ENCODE data around the gene GOPC.

The GOPC gene

DNA sequence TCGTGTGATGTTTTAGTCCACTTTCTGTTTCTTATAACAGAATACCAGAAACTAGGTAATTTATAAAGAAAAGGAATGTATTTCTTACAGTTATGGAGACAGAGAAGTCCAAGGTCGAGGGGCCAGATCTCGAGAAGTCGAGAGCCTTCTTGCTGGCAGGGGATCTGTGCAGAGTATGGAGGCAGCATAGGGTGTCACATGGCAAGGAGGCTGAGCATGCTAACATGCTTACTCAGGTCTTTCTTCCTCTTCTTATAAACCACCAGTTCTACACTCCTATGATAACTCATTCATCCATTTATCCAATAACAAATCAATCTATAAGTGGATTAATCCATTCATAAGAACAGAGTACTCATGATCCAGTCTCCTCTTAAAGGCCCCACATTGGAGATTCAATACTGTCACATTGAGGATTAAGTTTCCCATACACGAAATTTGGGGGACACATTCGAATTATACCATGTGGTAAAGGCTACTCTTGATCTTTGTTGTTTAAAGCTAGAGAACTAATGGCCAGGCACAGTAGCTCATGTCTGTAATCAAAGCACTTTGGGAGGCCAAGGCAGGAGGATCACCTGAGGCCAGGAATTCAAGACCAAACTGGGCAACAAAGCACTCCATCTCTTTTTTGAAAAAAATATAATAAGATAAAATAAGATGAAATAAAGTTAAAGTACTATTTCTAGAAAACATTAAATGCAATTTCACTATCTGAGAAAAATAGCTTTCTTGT, 2.1 kb downstream of the GOPC start:
- intact Hi-C loops (cut with DNase I), result loop anchor here (5.0 kb wide), 1 partner anchor 118 kb away; the partner anchor contains the start of gene DCBLD1
- DNase-seq, result no peak

DNA sequence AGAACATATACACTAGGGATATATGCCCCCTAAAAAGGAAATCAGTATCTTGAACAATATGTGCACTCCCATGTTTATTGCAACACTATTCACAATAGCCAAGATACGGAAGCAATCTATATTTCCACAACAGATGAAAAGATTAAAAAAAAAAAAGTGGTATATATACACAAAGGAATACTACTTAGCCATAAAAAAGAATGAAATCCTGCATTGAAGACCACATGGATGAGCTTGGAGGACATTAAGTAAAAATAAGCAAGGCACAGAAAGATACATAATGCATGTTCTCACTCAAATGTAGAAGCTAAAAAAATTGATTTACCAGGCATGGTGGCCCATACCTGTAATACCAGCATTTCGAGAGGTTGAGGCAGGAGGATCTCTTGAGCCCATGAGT, 4.6 kb downstream of the GOPC start:
- DNase-seq, result no peak
- intact Hi-C loops (cut with DNase I), result no loop called here

DNA sequence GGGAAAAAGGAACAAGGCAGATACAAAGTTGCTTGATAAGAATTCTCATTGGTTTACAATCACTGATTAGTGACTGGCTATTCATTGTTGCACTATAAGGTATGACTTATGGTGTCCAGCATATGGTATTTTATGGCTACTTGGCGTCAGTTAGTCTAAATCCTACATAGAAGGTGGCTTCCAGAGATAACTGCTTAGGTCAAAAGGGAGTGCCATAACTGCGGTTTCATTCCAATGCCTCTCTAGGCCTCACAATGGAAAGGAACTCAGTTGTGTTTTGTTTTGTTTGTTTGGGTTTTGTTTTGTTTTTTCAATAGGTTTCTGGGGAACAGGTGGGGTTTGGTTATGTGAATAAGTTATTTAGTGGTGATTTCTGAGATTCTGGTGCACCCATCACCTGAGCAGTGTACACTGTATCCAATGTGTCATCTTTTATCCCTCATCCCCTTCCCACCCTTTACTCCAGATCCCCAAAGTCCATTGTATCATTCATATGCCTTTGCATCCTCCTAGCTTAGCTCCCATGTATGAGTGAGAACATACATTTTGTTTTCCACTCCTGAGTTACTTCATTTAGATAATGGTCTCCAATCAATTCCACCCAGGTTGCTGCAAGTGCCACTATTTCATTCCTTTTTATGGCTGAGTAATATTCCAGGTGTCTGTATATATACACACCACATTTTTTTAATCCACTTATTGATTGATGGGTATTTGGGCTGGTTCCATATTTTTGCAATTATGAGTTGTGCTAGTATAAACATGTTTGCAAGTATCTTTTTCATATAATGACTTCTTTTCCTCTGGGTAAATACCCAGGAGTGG, 7.0 kb downstream of the GOPC start:
- DNase-seq, result no peak
- intact Hi-C loops (cut with DNase I), result no loop called here

DNA sequence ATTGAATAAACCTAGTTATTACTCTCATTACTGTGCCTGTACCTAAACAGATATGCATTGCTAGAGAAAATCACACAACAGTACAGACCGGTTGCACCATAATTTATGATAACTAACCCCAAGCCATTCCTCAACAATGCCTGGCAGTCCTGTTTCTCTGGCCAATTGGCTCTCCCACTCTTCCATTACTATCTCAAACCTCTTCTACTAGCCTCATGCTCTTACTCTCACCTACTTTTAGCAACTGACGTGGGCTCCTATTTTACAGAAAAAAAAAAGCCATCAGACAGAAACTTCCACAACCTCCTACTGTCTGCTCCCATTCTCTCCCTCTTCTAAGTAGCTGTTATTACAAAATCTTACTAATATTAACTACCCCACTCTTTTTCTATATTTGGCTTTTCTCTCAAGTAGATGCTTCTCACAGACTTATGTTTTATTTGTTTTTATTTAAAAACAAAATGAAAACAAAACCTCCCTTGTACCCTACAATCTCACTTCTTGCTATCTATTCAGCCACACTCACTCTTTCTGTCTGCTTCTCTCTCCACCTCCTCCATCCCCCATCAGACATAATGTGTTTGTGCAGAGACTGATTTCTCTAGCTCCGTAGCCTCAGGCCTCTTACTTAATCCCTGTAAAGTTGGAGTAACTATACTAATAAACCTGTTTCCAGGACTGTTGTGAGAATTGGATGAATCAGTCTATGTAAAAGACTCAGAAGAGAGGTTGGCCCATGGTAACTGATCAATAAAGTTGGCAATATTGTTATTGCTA, 9.1 kb downstream of the GOPC start:
- intact Hi-C loops (cut with DNase I), result no loop called here
- DNase-seq, result no peak

DNA sequence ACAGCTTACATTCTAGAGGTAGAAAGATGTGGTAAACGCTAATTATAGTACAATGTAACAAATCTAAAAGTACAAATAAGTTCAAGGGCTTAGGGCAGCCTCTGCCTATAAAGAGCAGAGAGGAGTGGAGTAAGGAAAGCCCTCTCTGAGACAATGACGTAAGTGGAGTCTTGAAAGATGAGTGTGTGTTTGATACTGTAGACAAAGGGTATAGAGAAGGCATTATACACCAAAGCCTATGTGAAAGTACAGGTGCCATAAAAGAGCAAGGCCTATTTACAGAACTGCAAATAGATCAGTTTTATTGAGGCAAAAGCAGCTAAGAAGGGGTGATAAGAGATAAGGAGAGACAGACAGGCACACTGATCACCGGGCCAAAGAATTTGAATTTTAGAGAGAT, 10.9 kb downstream of the GOPC start:
- intact Hi-C loops (cut with DNase I), result no loop called here
- no peak for DNase-seq

DNA sequence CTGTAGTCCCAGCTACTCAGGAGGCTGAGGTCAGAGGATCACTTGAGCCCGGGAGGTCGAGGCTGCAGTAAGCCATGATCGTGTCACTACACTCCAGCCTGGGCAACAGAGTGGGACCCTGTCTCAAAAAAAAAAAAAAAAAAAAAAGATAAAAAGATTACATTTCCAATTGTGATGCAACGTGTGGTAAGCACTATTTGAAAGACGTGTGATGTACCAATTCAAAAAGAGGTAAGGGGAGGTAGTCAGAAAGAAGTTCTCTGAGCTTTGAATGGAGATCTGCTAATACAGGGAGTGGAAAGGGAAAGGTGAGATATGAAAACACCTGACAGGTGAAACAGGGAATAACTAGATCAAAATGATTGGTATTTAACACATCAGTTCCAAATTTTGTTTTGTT, 11.9 kb downstream of the GOPC start:
- DNase-seq, result no peak
- intact Hi-C loops (cut with DNase I), result no loop called here

DNA sequence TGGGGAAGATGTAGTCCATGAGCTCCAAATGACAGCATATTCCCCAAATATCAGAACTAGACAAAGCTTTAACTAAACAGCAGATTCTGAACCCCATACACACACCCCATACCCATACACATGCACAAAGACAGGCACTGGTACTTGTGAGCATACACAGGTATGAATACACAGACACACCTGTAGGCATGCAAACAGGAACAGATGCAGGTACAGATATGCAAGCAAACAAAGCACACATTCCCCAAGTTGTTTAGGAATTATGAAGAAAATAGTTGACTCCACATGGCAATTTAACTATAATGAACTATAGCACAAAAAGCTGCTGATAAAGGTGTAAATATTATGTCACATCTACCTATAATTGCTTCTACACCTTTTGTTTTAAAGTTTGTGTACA, 16.7 kb downstream of the GOPC start:
- intact Hi-C loops (cut with DNase I), result no loop called here

DNA sequence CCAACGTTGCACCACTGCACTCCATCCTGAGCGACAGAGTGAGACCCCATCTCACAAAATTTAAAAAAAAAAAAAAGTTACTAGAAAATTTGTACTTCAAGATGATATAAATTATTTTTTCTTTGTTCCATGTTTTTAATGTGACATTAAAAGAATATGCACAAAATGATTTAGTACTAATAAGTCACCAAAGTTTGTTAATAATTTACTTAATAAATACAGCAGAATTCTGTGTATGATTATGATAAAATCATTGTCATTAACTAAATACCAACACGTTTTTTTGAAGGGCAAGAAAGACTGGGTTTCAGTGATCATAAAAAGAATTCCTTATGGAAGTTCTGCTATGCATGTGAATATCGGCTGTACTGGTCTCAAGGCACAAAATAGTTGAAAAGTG, 28.1 kb downstream of the GOPC start:
- intact Hi-C loops (cut with DNase I), result no loop called here
- no peak for DNase-seq

More for the DNA sequence above, 16.7 kb downstream of the GOPC start:
- DNase-seq, result no peak

DNA sequence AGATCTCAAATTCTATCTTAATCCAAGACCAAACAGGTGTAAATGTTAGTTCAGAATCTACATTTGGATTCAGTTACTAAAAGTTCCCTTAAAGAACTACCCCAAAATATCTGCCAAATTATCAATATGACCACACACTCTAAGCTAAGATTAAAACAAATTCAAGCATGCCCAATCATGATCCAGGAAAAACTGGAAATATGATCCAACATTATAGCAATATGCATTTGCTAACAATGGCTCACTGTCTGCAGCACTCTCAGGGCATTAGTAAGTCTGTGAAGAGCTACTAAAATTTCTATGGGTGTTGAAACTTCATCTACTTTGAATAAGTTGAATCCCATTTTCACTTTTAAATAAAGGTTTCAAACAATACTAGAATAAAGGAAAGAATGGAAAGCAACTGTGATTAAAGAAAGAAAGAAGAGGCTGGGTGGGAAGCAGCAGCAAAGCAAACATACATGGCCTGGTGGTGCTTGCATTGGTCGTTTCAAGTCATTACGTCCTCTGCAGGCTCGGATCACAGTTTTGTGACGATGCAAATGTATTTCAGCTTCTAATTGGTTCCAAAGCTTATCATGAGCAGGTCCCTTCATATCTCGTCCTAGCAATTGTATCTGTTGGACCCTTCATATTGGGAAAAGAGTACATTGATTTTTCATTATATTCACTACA, 29.2 kb downstream of the GOPC start:
- DNase-seq, result no peak
- intact Hi-C loops (cut with DNase I), result no loop called here

DNA sequence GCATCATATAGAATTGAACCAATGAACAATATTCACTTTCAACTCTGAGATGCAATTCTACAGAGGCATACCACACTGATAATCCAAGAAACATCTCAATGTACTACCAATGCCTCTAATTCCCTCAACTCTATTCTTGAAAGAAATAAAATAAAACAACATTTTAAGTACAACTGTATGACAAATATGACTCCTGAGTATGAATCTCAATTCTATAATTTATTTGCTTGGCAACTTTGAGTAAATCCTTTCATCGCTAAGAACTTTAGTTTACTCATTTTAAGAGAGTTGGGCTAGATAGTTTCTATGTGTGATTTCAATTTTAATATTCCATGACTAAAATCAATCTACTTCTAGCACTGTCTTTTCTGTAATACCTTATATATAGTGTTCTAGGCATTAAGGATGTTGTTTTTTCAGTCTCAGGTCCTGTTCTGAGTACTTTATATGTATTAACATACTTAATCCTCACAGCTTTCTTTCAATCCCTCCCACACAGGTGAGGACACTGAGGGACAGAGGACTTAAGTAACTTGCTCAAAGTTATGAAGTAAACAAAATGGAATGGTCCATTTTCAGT, 33.4 kb downstream of the GOPC start:
- intact Hi-C loops (cut with DNase I), result no loop called here
- no peak for DNase-seq

DNA sequence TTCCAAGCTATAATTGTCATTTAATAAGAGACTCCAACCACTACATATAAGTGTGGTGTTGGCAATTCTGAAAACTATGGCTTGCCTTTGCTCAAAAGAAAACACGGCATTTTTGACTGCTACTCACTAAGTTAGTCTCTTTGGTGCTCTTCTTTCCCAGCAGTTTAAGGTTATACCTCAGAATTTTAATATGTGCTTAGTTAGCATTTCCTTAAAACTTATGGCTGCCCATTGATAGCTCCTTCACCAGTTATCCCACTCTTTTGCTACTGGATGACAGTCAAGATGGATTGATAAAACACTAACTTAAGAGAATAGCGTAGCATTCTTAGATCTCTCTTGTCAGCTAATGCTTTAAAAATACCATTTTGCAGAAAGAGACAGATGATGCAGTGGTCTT, 34.1 kb downstream of the GOPC start:
- intact Hi-C loops (cut with DNase I), result no loop called here
- no peak for DNase-seq

DNA sequence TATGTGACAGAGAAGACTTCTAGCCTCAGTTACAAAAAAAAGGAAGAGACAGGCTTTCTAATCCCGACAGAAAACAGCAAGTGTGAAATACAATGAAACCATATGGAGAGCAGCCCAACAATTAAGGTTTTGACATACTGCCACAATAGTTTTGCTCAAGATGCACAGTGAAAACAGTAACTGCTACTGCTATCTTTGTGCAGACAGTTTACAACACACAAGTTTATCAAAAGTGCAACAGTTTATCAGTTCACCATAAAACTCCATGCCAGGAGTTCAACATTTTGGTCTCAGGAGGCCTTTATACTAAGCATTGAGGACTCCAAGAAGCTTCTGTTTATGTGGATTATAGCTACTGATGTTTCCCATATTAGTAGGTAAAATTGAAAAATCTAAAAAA, 37.6 kb downstream of the GOPC start:
- intact Hi-C loops (cut with DNase I), result no loop called here
- DNase-seq, result no peak

DNA sequence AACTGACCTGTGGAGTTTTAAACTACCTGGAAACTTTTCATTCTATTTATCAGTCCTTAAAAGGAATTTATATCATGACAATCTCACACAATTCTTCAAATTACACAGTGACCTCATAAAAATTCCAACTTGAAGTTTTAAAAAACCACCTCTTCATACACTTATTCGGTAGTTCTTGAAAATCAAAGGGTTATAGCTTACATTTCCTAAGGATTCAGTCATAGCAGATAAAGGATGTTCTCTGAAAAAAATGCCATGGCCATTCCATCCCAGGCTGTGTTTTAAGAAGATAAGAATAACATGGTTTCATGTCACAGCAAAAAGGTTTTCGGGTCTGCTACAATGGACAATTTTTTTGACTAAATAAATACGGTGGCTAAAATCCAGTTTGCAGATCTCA, 41.2 kb downstream of the GOPC start:
- DNase-seq, result no peak
- intact Hi-C loops (cut with DNase I), result no loop called here

DNA sequence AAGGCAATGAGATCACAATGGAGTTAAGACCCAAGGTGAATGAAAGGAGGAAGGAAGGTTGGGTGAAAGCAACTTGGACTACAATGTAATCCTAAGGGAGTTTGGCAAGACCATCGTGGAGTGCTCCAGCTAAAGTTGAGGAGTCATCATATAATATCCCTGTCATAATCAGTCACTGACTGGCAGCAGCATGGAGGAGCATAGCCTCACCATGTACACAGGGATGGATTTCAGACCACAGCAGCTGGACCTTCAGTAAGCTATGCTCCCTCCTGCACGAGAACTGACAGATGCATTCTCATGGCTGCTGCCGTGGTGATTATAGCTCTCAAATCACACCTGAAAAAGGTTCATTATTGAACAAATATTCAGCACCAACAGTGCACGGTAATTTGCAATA, 43.0 kb downstream of the GOPC start:
- no peak for DNase-seq
- intact Hi-C loops (cut with DNase I), result no loop called here

DNA sequence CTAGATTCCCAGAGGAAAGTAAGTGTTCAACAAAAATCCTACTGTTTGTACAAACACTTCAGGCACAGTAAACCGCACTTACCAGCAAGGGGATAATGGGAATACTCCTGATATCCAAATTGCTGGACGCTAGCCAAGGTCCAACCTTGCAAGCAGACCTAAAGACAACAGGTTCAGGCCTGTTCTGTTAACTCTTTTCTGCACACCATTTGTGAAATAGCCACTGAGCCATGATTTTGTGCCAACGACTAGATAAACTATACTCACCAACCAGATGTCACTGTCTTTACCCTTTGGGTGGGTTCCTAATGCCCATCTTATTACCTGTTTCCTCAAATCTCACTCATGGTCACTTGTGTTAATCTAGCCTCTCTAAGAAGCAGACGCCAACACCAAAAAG, 43.5 kb downstream of the GOPC start:
- intact Hi-C loops (cut with DNase I), result no loop called here
- no peak for DNase-seq

DNA sequence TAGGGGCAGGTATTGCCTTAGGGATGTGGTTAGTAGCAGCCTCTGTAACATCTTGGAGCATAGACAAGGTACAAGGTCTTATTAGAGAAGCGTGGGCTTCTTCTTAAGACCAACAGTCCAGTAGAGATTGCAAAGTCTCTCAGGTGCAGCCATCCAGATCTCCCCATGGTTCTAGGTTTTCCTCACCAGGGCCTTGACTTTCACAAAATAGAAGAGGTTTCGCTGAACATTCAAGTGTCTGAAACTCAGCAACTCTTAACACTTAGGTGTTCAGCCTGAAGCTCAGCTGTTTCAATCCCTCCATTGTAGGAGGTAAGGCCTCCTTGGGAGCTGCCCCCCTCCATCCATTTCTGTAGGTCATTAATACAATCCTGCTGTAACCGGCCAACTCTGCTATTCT, 44.4 kb downstream of the GOPC start:
- intact Hi-C loops (cut with DNase I), result loop anchor here (2.0 kb wide), 1 partner anchor 211 kb away; no protein-coding TSS in a partner anchor
- DNase-seq, result no peak

DNA sequence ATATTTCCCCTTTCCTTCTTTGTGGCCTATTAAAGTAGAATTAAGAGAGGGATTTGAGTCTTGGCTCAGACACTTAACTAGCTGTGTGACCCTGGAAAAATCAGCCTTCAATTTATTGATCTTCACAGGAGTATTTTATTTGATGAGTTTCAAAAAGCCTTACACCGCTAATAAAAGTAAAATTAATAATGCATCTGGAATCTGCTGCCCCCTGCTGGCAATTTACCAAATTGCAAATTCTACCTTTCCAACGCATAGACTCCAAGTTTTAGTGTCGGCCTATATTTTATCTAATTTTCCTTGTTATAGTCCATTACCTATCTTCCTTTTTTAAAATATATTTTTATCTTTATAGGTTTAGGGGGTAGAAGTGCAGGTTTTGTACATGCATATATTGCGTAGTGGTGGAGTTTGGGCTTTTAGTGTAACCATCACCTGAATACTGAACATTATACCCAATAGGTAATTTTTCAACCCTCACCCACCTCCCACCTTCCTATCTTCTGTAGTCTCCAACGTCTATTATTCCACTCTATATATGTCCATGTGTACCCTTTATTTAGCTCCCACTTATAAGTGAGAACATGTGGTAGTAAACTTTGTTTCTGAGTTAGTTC, 46.3 kb downstream of the GOPC start:
- peak in 3 of 10 donors; percentile 38 to 53 (median 48) for DNase-seq
- intact Hi-C loops (cut with DNase I), result loop anchor here (1.0 to 2.0 kb wide), 3 partner anchors 78 to 209 kb away; no protein-coding TSS in a partner anchor

DNA sequence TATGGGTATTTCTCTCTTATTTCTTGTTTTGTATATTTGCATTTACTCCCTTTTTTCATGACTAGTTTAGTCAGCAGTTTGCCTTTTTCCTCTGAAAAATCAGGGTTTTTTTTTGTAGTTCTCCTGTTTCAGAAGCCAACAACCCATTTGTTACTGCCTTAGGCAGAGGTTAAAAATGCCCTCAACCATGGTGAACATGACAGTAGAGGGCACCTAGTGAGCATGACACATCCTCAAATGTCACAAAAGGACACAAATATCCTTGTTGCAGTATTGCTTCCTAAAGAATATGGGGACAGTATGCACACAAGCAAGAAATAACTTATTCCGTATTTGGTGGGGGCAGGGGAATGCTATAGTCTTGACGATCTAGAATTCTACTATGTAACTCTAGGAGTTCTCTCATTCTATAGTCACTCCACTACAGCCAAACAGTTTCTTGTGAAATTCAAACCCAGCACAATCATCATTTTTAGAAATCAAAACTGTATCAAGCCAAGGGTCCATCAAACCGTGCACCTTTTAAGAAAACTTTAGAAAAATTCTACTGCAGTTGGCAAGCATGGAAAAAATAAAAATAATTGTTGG, 47.0 kb downstream of the GOPC start:
- DNase-seq, result no peak
- intact Hi-C loops (cut with DNase I), result no loop called here

DNA sequence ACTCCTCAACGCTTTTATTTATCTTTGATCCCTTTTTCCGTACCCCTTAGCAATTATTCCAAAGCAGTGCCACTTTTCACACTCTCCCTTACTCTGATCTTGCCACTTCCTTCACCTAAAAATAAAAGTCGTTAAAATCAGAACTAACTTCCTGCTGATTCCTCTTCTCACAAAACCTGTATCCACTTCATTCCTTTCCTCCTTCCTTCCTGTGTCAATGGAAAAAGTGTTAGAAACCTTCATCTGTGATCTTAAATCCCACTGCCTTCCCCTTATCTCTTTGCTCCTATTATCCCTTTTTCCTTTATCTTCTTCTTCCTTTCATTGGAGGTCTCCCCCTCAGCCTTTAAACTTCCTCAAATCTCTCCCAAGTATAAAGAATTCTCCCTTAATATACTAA, 49.2 kb downstream of the GOPC start:
- intact Hi-C loops (cut with DNase I), result no loop called here
- no peak for DNase-seq

Data from posterior cingulate gyrus (tissue), 11 donors.